ENCODE results near the gene RASEF. TPM values are rescaled to one million over a fixed set of nuclear protein-coding genes. Genes with fewer than 3 reads are reported as not detected.

Gene RASEF
- total RNA-seq, 1 donor from 2014 or later = 18.2 TPM

- peak; percentile 76 for DNase-seq (ENCODE audit: low read depth)
Observed at GRCh38 chr9:83012922-83013838, 49.8 kb downstream of the RASEF start.

- DNase-seq (ENCODE audit: low read depth) = no peak
Observed at GRCh38 chr9:83012168-83012921, 50.6 kb downstream of the RASEF start.

- no peak for DNase-seq (ENCODE audit: low read depth)
Observed at GRCh38 chr9:83011611-83012010, 51.3 kb downstream of the RASEF start.

GRCh38 chr9:83007521-83008300 lies 55.2 kb downstream of the RASEF start:
- DNase-seq (ENCODE audit: low read depth) = no peak

GRCh38 chr9:83006378-83006777 lies 56.6 kb downstream of the RASEF start:
- no peak for DNase-seq (ENCODE audit: low read depth)

- DNase-seq (ENCODE audit: low read depth) = no peak
Observed at GRCh38 chr9:83005963-83006362, 57.0 kb downstream of the RASEF start.

GRCh38 chr9:83005361-83005760 lies 57.6 kb downstream of the RASEF start:
- DNase-seq (ENCODE audit: low read depth) = no peak

- DNase-seq (ENCODE audit: low read depth) = no peak
Observed at GRCh38 chr9:83002329-83002728, 60.6 kb downstream of the RASEF start.

- DNase-seq (ENCODE audit: low read depth) = no peak
Observed at GRCh38 chr9:83000765-83001164, 62.2 kb downstream of the RASEF start.

GRCh38 chr9:82998409-82998808 lies 64.5 kb downstream of the RASEF start:
- no peak for DNase-seq (ENCODE audit: low read depth)

GRCh38 chr9:82997476-82998140 lies 65.3 kb downstream of the RASEF start:
- DNase-seq (ENCODE audit: low read depth) = no peak

- DNase-seq (ENCODE audit: low read depth) = no peak
Observed at GRCh38 chr9:82996941-82997340, 66.0 kb downstream of the RASEF start.

- DNase-seq (ENCODE audit: low read depth) = no peak
Observed at GRCh38 chr9:82993856-82994605, 68.9 kb downstream of the RASEF start.

GRCh38 chr9:82991671-82992070 lies 71.3 kb downstream of the RASEF start:
- no peak for DNase-seq (ENCODE audit: low read depth)

GRCh38 chr9:82989929-82990328 lies 73.0 kb downstream of the RASEF start:
- no peak for DNase-seq (ENCODE audit: low read depth)

GRCh38 chr9:82988488-82988887 lies 74.5 kb downstream of the RASEF start:
- no peak for DNase-seq (ENCODE audit: low read depth)

- no peak for DNase-seq (ENCODE audit: low read depth)
Observed at GRCh38 chr9:82987370-82988189, 75.4 kb downstream of the RASEF start.

GRCh38 chr9:82981552-82981951 lies 81.4 kb downstream of the RASEF start:
- DNase-seq (ENCODE audit: low read depth) = peak; percentile 7

- DNase-seq (ENCODE audit: low read depth) = no peak
Observed at GRCh38 chr9:82975176-82975575, 87.8 kb downstream of the RASEF start.

GRCh38 chr9:82972446-82972845 lies 90.5 kb downstream of the RASEF start:
- DNase-seq (ENCODE audit: low read depth) = no peak
